Breast epithelium (tissue), 3 donors: ENCODE data around the gene NR3C2.

Experiments used
- CTCF ChIP-seq, 3 donors: fragments of 450-650 bp; IDR thresholded peaks; one replicate each; pipeline ENCODE4 v1.5.1; 2016 to 2017; ENCODE audit warnings: antibody characterized with exemption in 3 of 3, mild to moderate bottlenecking in 3 of 3, moderate library complexity in 3 of 3
- POLR2A ChIP-seq: fragments of 450-650 bp; IDR thresholded peaks from one replicate; pipeline ENCODE4 v1.6.1; 2016; ENCODE audit warnings: antibody characterized with exemption, mild to moderate bottlenecking, moderate library complexity
- POLR2AphosphoS5 ChIP-seq, 3 donors: sonication (generic); formaldehyde crosslinking; IDR thresholded peaks; one replicate each; pipeline ENCODE4 v1.6.1; 2017; ENCODE audit warnings: antibody characterized with exemption in 3 of 3

GRCh38 chr4:148210661-148211060 is 231.6 kb downstream of the NR3C2 start:
- TF ChIP-seq CTCF (IDR thresholded peaks at IDR 0.05), result no peak
- TF ChIP-seq POLR2A, result no peak
- TF ChIP-seq POLR2AphosphoS5 (IDR thresholded peaks at IDR 0.05), result no peak
